ENCODE data around the gene TCF3. TPM values are rescaled to one million over a fixed set of nuclear protein-coding genes. Genes with fewer than 3 reads are reported as not detected.

TCF3 gene
- total and polyA plus RNA-seq, 2 of the 8 experiments (the other 6 are each of a cell fraction or from before 2014, with no cell fraction given): 241 to 348 TPM

GRCh38 chr19:1561236-1561842 lies 91.1 kb downstream of the TCF3 start (continued):
- TF ChIP-seq CHD7 (IDR thresholded peaks at IDR 0.05; ENCODE audit: insufficient replicate concordance, low read length): no peak
- TF ChIP-seq SIRT6 (IDR thresholded peaks at IDR 0.05; ENCODE audit: low read length): no peak
- no peak for TF ChIP-seq CREB1 (IDR thresholded peaks at IDR 0.05)
- no peak for TF ChIP-seq JUND (IDR thresholded peaks at IDR 0.05; ENCODE audit: low read length)
- TF ChIP-seq BRCA1 (IDR thresholded peaks at IDR 0.05; ENCODE audit: low read depth, low read length): no peak
- no peak for TF ChIP-seq ATF2 (IDR thresholded peaks at IDR 0.05; ENCODE audit: low read length)
- no peak for TF ChIP-seq EZH2 (IDR thresholded peaks at IDR 0.05; ENCODE audit: low read depth, low read length, severe bottlenecking)
- TF ChIP-seq KDM5A (IDR thresholded peaks at IDR 0.05; ENCODE audit: low read length): no peak
- no peak for TF ChIP-seq RAD21 (IDR thresholded peaks at IDR 0.05 in 1 of 2, conservative IDR thresholded peaks at IDR 0.05 in 1 of 2; ENCODE audit: low read depth in 2 of 2, low read length in 2 of 2)
- no peak for TF ChIP-seq BACH1 (IDR thresholded peaks at IDR 0.05; ENCODE audit: low read length)

Data from H1 (cell line).